HEK293 (cell line): ENCODE measurements around the gene KIAA0753.

ENCODE experiments used
- MZF1 ChIP-seq: fragments of 450-650 bp; formaldehyde crosslinking; IDR thresholded peaks from 2 replicates; pipeline ENCODE4 v1.5.1; 2017; ENCODE audit warnings: missing biosample characterization, missing genetic modification characterization, borderline replicate concordance
- YY1 ChIP-seq: fragments of 450-650 bp; formaldehyde crosslinking; IDR thresholded peaks from 2 replicates; pipeline ENCODE4 v1.5.1; 2018; ENCODE audit warnings: missing biosample characterization, missing genetic modification characterization
- ZNF2 ChIP-seq: fragments of 450-650 bp; formaldehyde crosslinking; IDR thresholded peaks from 2 replicates; pipeline ENCODE4 v1.5.1; 2016; ENCODE audit warnings: missing biosample characterization, missing genetic modification characterization
- ZNF341 ChIP-seq: fragments of 450-650 bp; formaldehyde crosslinking; IDR thresholded peaks from 2 replicates; pipeline ENCODE4; 2016; ENCODE audit warnings: low read depth, missing biosample characterization, missing genetic modification characterization
- TF ChIP-seq, protein P1 (sequence below): fragments of 450-650 bp; formaldehyde crosslinking; IDR thresholded peaks from 2 replicates; pipeline ENCODE4 v1.5.1; 2016; ENCODE audit warnings: missing biosample characterization, missing genetic modification characterization
- TF ChIP-seq, protein P2 (sequence below): fragments of 450-650 bp; formaldehyde crosslinking; IDR thresholded peaks from 2 replicates; pipeline ENCODE4 v1.5.1; 2016; ENCODE audit warnings: missing biosample characterization, missing genetic modification characterization

DNA sequence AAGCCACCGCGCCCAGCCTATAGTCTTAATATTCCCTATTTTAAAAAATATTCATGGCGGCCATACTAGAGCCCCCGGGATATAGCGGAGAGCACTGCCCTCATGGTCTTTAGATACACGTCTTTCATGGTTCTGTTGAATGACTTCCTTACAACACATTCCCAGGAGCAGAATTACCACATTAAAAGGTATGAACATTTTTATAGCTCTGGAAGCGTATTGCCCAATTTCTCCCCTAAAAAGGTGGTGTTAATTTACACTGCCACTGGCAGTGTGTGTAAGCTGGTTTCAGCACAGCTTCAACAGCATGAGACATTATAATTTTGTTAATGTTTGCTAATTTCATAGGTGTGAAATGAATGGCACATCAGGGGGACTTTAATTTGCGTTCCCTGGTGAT, 30.1 kb upstream of the KIAA0753 start:
- TF ChIP-seq ZNF341 (tag by site-specific recombination) (no peak), ZNF2 (tag by site-specific recombination) (no peak), YY1 (tag by site-specific recombination) (no peak), MZF1 (tag by site-specific recombination) (no peak)
- TF ChIP-seq, protein P1, sequence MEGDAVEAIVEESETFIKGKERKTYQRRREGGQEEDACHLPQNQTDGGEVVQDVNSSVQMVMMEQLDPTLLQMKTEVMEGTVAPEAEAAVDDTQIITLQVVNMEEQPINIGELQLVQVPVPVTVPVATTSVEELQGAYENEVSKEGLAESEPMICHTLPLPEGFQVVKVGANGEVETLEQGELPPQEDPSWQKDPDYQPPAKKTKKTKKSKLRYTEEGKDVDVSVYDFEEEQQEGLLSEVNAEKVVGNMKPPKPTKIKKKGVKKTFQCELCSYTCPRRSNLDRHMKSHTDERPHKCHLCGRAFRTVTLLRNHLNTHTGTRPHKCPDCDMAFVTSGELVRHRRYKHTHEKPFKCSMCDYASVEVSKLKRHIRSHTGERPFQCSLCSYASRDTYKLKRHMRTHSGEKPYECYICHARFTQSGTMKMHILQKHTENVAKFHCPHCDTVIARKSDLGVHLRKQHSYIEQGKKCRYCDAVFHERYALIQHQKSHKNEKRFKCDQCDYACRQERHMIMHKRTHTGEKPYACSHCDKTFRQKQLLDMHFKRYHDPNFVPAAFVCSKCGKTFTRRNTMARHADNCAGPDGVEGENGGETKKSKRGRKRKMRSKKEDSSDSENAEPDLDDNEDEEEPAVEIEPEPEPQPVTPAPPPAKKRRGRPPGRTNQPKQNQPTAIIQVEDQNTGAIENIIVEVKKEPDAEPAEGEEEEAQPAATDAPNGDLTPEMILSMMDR (tag by site-specific recombination) = no peak
- TF ChIP-seq, protein P2, sequence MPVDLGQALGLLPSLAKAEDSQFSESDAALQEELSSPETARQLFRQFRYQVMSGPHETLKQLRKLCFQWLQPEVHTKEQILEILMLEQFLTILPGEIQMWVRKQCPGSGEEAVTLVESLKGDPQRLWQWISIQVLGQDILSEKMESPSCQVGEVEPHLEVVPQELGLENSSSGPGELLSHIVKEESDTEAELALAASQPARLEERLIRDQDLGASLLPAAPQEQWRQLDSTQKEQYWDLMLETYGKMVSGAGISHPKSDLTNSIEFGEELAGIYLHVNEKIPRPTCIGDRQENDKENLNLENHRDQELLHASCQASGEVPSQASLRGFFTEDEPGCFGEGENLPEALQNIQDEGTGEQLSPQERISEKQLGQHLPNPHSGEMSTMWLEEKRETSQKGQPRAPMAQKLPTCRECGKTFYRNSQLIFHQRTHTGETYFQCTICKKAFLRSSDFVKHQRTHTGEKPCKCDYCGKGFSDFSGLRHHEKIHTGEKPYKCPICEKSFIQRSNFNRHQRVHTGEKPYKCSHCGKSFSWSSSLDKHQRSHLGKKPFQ (tag by site-specific recombination) = no peak
